KMS-11 (cell line): ENCODE results near the gene SEMA3B.

Experiments used
- H2AFZ ChIP-seq: fragments of 200-600 bp; sonication (generic); 2 replicates; pipeline ENCODE4 v1.6.1; 2016; ENCODE audit warnings: antibody characterized with exemption, mixed run types, low read depth
- H3K27ac ChIP-seq: fragments of 200-600 bp; sonication (generic); 2 replicates; pipeline ENCODE4 v1.6.1; 2016; ENCODE audit warnings: mild to moderate bottlenecking, mixed run types
- H3K27me3 ChIP-seq: fragments of 200-600 bp; sonication (generic); 2 replicates; pipeline ENCODE4 v1.6.1; 2017; ENCODE audit warnings: mild to moderate bottlenecking, low read depth, mixed run types, moderate library complexity; ENCODE audit not compliant: insufficient read depth
- H3K36me3 ChIP-seq: fragments of 200-600 bp; sonication (generic); 2 replicates; pipeline ENCODE4 v1.6.1; 2017; ENCODE audit warnings: mild to moderate bottlenecking, mixed run types; ENCODE audit not compliant: insufficient read depth
- H3K4me1 ChIP-seq: fragments of 200-600 bp; sonication (generic); 2 replicates; pipeline ENCODE4 v1.6.1; 2016; ENCODE audit warnings: mild to moderate bottlenecking, low read depth, mixed run types; ENCODE audit not compliant: poor library complexity, severe bottlenecking
- H3K4me2 ChIP-seq: fragments of 200-600 bp; sonication (generic); 2 replicates; pipeline ENCODE4 v1.7.0; 2016; ENCODE audit warnings: mild to moderate bottlenecking, mixed run types
- H3K4me3 ChIP-seq: fragments of 200-600 bp; sonication (generic); IDR thresholded peaks from 2 replicates; pipeline ENCODE4 v1.6.1; 2017; ENCODE audit warnings: low read depth, low read length, mixed read lengths; ENCODE audit not compliant: insufficient read depth
- H3K79me2 ChIP-seq: fragments of 200-600 bp; sonication (generic); 2 replicates; pipeline ENCODE4 v1.6.1; 2016; ENCODE audit warnings: low read depth, mixed run types; ENCODE audit not compliant: insufficient read depth
- H3K9ac ChIP-seq: fragments of 200-600 bp; sonication (generic); 2 replicates; pipeline ENCODE4 v1.6.1; 2016; ENCODE audit warnings: mild to moderate bottlenecking, mixed run types
- H4K20me1 ChIP-seq: fragments of 200-600 bp; sonication (generic); 2 replicates; pipeline ENCODE4 v1.6.1; 2016; ENCODE audit warnings: mild to moderate bottlenecking, mixed run types; ENCODE audit not compliant: insufficient read depth
- CTCF ChIP-seq: fragments of 200-600 bp; sonication (generic); conservative IDR thresholded peaks from 2 replicates; pipeline ENCODE4 v1.6.1; 2017; ENCODE audit warnings: low read depth, mild to moderate bottlenecking, antibody characterized with exemption, low read length, moderate library complexity, mixed read lengths

SEMA3B gene

GRCh38 chr3:50298836-50299637 lies 30.1 kb downstream of the SEMA3B start, which contains the start of the genes HYAL3 and NAA80:
HYAL3 (minus strand) TSS chr3:50299405; CDS start chr3:50295602, 3,803 bp downstream.
NAA80 (minus strand) TSS chr3:50299405; CDS start chr3:50297463, 1,942 bp downstream.
- no peaks in the 10 kb centered on the region for H3K79me2 ChIP-seq

GRCh38 chr3:50299638-50299928 lies 30.6 kb downstream of the SEMA3B start:
- Histone ChIP-seq H4K20me1 (no peaks in the 10 kb centered on the region), H3K4me2 (peak overlapping the region; percentile 58), H3K27me3 (no peaks in the 10 kb centered on the region), H3K36me3 (no peaks in the 10 kb centered on the region), H2AFZ (peak overlapping the region; percentile 42; the same call in 1 of the 2 replicates), H3K4me1 (peaks cover 15% of the 10 kb centered on the region), H3K9ac (peak overlapping the region; percentile 51; the same call in 1 of the 2 replicates), H3K79me2 (no peaks in the 10 kb centered on the region), H3K4me3 (no peak overlapping the region), H3K27ac (peak overlapping the region; percentile 10; the same call in 1 of the 2 replicates)
- no peak for TF ChIP-seq CTCF

More at GRCh38 chr3:50298836-50299637, 30.1 kb downstream of the SEMA3B start, which contains the start of the genes HYAL3 and NAA80:
- peak within 1 kb of the TSS; percentile 59; the same call in 1 of the 2 replicates for H2AFZ ChIP-seq
- peak within 1 kb of the TSS; percentile 58 for H3K4me2 ChIP-seq
- H4K20me1 ChIP-seq, result no peaks in the 10 kb centered on the region
- H3K4me1 ChIP-seq, result peaks cover 15% of the 10 kb centered on the region
- H3K9ac ChIP-seq, result peak within 1 kb of the TSS; percentile 51; the same call in 1 of the 2 replicates
- H3K27me3 ChIP-seq, result no peaks in the 10 kb centered on the region
- H3K4me3 ChIP-seq, result peak within 1 kb of the TSS; percentile 64
- peak within 1 kb of the TSS; percentile 34 for H3K27ac ChIP-seq
- TF ChIP-seq CTCF, result peak; percentile 34
- H3K36me3 ChIP-seq, result no peaks in the 10 kb centered on the region

GRCh38 chr3:50299929-50300680 lies 31.2 kb downstream of the SEMA3B start:
- H3K27ac ChIP-seq, result peak overlapping the region; percentile 10; the same call in 1 of the 2 replicates
- peak overlapping the region; percentile 58 for H3K4me2 ChIP-seq
- no peak for TF ChIP-seq CTCF
- peak overlapping the region; percentile 51; the same call in 1 of the 2 replicates for H3K9ac ChIP-seq
- H4K20me1 ChIP-seq, result no peaks in the 10 kb centered on the region
- no peaks in the 10 kb centered on the region for H3K36me3 ChIP-seq
- H3K27me3 ChIP-seq, result no peaks in the 10 kb centered on the region
- H3K79me2 ChIP-seq, result no peaks in the 10 kb centered on the region
- peak overlapping the region; percentile 42; the same call in 1 of the 2 replicates for H2AFZ ChIP-seq
- H3K4me3 ChIP-seq, result no peak overlapping the region
- H3K4me1 ChIP-seq, result peaks cover 15% of the 10 kb centered on the region

GRCh38 chr3:50300681-50301254 lies 31.8 kb downstream of the SEMA3B start:
- no peak overlapping the region for H2AFZ ChIP-seq

More at GRCh38 chr3:50300681-50301254, 31.8 kb downstream of the SEMA3B start:
- H3K79me2 ChIP-seq, result no peaks in the 10 kb centered on the region
- H3K4me2 ChIP-seq, result no peak overlapping the region
- no peak overlapping the region for H3K27ac ChIP-seq
- no peaks in the 10 kb centered on the region for H3K27me3 ChIP-seq
- no peak overlapping the region for H3K9ac ChIP-seq
- H3K36me3 ChIP-seq, result no peaks in the 10 kb centered on the region
- no peaks in the 10 kb centered on the region for H4K20me1 ChIP-seq
- TF ChIP-seq CTCF, result no peak
- peaks cover 15% of the 10 kb centered on the region for H3K4me1 ChIP-seq
- no peak overlapping the region for H3K4me3 ChIP-seq
